Skeletal muscle satellite cell (primary cell): Measurements from ENCODE around the gene FMOD.
A peak's percentile ranks its signal among the peaks of the same experiment; 100 is the strongest.
"Not testable (repeated sequence)": the region's sequence is repeated elsewhere in the genome, so short reads cannot be mapped to it uniquely, and the experiment has no call there.

ENCODE experiments used
- H3K27me3 ChIP-seq: 2 replicates; pipeline ENCODE4 v1.7.0; 2013; ENCODE audit warnings: low read length; ENCODE audit not compliant: control insufficient read depth, insufficient read depth
- H3K36me3 ChIP-seq: 2 replicates; pipeline ENCODE4 v1.7.0; 2013; ENCODE audit warnings: mild to moderate bottlenecking, control low read depth, low read length; ENCODE audit not compliant: insufficient read depth
- H3K4me1 ChIP-seq: 2 replicates; pipeline ENCODE4 v1.7.0; 2013; ENCODE audit warnings: low read length; ENCODE audit not compliant: control insufficient read depth, insufficient read depth
- H3K4me2 ChIP-seq: 2 replicates; pipeline ENCODE4 v1.7.0; 2013; ENCODE audit warnings: mild to moderate bottlenecking, low read length
- H3K4me3 ChIP-seq: 2 replicates; pipeline ENCODE4 v1.7.0; 2013; ENCODE audit warnings: low read length
- H3K9ac ChIP-seq: 2 replicates; pipeline ENCODE4 v1.7.0; 2013; ENCODE audit warnings: mild to moderate bottlenecking, low read depth, low read length, moderate library complexity
- H3K9me3 ChIP-seq: replicated peaks from 2 replicates; pipeline ENCODE4 v1.7.0; 2013; ENCODE audit warnings: mild to moderate bottlenecking, control low read depth, low read length

Gene FMOD

DNA sequence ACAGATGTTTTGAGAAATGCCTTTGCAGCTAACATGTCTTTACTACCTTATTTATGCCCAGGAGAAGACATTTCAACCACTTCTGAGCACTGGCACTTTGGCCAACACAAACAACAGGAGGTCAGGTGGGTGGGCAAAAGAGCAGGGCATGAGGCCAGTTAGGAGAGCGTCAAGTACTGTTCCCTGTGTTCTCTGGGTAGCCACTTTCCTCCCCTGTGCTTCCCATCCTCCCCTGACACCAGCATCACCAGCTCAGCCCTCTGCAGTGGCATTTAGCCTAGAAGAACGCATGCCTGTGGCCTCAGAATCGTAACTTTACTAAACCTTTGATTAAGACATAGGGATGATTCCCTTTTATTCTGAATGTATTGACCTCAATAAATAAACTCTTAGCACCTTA is 27.3 kb downstream of the FMOD start:
- Histone ChIP-seq H3K4me1 (peaks cover 20% of the 10 kb centered on the region), H3K9ac (no peak overlapping the region), H3K27me3 (peaks cover 58% of the 10 kb centered on the region), H3K36me3 (no peaks in the 10 kb centered on the region), H3K4me3 (no peak overlapping the region), H3K4me2 (no peak overlapping the region), H3K9me3 (no peaks in the 10 kb centered on the region)

DNA sequence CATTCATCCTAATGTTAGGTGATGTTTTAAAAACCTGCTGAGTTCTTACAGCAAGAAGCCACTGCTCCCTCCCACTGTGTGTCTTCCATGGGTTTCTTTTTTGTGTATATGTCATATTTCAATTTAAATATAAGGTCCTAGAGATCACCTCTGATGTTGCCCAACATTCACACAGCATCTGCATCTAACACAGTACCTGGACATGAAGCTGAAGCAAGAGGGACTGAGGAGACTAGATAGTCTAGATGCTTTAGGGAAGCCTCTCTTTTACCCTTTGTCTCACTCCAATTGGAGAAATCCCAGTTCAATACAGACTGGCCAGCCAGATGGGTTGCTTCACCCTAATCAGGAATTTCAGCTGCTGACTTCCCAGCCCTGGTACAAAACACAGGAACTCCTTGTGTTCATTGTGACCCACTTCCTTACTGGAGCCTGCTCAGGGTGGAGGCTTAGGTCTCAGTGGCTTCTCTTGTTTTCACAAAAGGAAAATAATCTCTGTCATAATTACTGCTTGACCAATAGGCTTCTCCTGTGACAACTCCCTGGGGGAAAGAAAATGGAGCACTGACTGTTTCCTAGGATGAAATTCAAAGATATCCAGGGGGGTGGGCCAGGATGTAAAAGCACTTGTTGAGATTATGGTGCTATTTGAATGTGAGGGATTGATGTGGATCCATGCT is 28.3 kb downstream of the FMOD start:
- H3K9ac ChIP-seq, result no peak overlapping the region

DNA sequence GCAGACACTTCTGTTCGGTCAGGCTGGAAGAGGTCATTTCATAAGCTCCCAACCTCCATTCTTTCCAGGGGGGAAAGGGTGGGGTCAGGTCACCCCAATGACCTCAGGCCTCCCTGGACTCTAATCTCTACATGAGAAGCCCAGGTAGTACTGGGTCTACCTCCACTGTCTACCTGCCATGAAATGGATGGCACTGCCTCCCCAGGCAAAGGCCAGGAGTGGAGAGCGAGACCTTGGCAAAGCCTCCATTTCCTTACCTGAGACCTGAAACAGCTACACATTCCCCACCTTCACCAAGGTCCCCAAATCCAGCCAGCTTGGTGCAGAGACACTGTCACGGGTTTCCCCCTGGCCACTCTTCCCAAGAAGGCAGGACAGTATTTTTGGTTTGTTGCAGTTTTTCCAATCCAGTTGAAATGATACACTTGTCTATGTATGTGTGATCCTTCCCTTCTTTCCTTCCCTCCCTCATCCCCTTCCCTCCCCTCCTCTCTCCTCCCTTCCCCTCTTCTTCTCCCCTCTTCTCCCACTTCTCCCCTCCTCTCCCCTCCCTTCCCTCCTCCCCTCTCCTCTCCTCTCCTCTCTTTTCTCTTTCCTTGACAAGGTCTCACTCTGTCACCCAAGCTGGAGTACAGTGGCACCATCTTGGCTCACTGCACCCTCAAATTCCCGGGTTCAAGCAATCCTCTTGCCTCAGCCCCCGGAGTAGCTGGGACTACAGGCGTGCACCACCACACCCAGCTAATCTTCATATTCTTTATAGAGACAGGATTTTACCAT is 29.5 kb downstream of the FMOD start:
- Histone ChIP-seq H3K27me3 (peaks cover 65% of the 10 kb centered on the region), H3K4me1 (peaks cover 9% of the 10 kb centered on the region)

More for the DNA sequence above, 28.3 kb downstream of the FMOD start:
- Histone ChIP-seq H3K9me3 (no peaks in the 10 kb centered on the region), H3K4me2 (no peak overlapping the region), H3K27me3 (peaks cover 63% of the 10 kb centered on the region), H3K4me3 (no peak overlapping the region), H3K4me1 (peaks cover 16% of the 10 kb centered on the region), H3K36me3 (no peaks in the 10 kb centered on the region)

DNA sequence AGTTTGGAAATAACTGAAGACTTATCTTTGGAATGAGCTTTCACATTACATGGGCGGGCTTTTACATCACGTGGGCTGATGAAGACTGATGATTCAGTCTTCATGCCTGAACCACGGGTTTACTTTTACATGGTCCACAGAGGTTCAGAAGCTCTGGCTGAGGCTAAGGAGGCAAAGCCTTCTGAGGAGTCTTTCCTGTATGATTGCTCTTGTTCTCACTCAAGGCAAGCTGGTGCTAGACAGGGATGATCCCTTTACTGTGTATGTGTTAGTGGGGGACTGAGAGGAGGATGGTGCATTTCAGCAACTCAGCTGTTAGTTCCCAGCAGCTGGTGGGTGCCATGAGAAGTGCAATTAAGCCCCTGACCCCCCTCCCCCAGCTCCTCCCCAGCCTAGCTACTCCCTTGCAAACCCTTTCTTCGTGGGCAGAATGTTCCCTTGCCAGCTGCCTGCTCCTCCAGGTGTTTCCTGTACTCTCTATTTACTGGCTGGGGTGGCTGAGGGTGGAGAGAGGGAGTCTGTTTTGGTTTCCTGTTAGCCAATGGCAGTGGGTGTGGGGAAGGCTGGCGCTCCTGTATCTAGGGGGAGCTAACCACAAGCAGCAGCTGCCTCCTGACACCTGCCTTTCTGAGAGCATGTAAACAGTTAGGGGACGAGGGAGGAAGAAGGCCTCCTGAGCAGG is 30.2 kb downstream of the FMOD start:
- Histone ChIP-seq H3K4me2 (no peak overlapping the region), H3K4me3 (no peak overlapping the region), H3K9ac (no peak overlapping the region), H3K9me3 (no peaks in the 10 kb centered on the region), H3K27me3 (peaks cover 58% of the 10 kb centered on the region), H3K36me3 (no peaks in the 10 kb centered on the region), H3K4me1 (peaks cover 9% of the 10 kb centered on the region)

More for the DNA sequence above, 29.5 kb downstream of the FMOD start:
- no peak overlapping the region for H3K4me2 ChIP-seq
- H3K4me3 ChIP-seq, result no peak overlapping the region
- H3K36me3 ChIP-seq, result no peaks in the 10 kb centered on the region
- H3K9ac ChIP-seq, result no peak overlapping the region
- H3K9me3 ChIP-seq, result no peaks in the 10 kb centered on the region

DNA sequence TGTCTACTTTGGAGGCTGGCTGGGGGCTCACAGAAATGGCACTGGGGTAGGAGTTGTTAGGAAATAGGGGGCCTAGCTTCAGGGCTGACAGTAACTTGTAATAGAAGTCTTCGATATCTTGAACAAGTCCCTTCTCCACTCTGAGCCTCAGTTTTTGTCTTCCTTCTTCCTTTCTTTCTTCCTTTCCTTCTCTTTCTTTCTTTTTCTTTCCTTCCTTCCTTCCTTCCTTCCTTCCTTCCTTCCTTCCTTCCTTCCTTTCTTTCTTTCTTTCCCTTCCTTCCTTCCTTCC is 32.7 kb downstream of the FMOD start:
- no peak overlapping the region for H3K9ac ChIP-seq
- H3K9me3 ChIP-seq, result no peaks in the 10 kb centered on the region
- peaks cover 9% of the 10 kb centered on the region for H3K4me1 ChIP-seq
- no peaks in the 10 kb centered on the region for H3K36me3 ChIP-seq
- no peak overlapping the region for H3K4me3 ChIP-seq
- peaks cover 35% of the 10 kb centered on the region for H3K27me3 ChIP-seq
- no peak overlapping the region for H3K4me2 ChIP-seq

DNA sequence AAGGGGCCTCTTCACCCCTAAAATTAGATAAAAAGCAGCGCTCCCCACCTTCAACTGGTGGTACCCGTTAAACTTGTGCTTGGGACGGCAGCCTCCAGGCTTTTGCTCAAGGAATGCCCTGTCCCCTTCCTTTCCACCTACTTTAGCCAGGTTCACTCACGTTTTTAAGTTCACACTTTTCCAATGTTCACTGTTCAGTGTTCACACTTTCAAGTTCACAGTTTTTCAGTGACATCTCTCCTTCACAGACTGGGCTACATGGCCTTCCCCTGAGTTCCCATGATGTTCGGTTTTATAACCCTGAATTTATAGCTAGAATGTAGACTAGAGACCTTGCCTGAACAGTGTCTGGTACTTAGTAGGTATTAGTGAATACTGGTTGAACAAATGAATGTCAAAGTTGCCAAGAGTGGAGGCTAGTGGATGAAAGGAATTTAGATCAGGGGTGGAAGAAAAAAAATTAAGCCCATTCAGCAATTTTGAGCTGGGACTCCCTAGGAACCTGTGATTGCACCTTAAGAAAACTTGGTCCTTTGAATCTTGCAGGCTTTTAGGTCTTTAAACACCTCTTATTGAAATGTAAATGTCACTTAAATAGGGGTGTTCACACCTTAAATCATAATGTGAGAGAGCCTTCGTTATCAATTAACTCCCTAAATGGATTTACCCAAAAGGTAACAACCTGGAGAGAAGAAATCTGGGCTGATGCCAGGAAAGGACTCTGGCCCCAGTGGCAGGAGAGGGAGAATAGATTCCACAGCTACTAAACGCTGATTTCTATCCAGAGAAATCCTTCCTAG is 33.3 kb downstream of the FMOD start:
- no peak overlapping the region for H3K4me2 ChIP-seq
- no peaks in the 10 kb centered on the region for H3K9me3 ChIP-seq
- no peaks in the 10 kb centered on the region for H3K36me3 ChIP-seq
- peaks cover 29% of the 10 kb centered on the region for H3K27me3 ChIP-seq
- H3K9ac ChIP-seq, result no peak overlapping the region
- no peak overlapping the region for H3K4me3 ChIP-seq
- H3K4me1 ChIP-seq, result peaks cover 9% of the 10 kb centered on the region

DNA sequence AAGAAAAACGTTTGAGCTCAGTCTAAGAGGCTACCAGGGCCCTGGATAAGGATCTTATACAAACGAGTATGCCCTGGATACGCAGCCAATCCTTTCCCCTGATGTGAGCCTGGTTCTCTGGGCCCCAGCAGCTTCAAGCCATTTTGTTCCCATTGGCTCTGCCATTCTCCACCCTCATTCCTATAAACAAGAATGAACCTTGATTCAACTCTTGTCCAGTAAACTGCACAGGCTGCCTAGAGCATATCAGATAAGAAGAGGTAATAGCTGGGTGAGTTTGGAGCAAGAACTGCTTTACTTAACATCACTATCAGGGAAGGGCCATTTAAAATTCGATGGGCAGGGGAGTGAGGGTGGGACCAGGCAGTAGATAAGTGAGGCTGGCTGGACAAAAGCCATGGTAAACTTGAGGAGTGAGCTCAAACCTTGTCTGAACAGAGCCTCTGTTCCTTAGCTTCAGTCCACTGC is 34.3 kb downstream of the FMOD start:
- H3K27me3 ChIP-seq, result peaks cover 23% of the 10 kb centered on the region
- peaks cover 9% of the 10 kb centered on the region for H3K4me1 ChIP-seq
- no peak overlapping the region for H3K9ac ChIP-seq
- H3K4me2 ChIP-seq, result no peak overlapping the region
- no peaks in the 10 kb centered on the region for H3K9me3 ChIP-seq
- H3K36me3 ChIP-seq, result no peaks in the 10 kb centered on the region
- H3K4me3 ChIP-seq, result no peak overlapping the region

DNA sequence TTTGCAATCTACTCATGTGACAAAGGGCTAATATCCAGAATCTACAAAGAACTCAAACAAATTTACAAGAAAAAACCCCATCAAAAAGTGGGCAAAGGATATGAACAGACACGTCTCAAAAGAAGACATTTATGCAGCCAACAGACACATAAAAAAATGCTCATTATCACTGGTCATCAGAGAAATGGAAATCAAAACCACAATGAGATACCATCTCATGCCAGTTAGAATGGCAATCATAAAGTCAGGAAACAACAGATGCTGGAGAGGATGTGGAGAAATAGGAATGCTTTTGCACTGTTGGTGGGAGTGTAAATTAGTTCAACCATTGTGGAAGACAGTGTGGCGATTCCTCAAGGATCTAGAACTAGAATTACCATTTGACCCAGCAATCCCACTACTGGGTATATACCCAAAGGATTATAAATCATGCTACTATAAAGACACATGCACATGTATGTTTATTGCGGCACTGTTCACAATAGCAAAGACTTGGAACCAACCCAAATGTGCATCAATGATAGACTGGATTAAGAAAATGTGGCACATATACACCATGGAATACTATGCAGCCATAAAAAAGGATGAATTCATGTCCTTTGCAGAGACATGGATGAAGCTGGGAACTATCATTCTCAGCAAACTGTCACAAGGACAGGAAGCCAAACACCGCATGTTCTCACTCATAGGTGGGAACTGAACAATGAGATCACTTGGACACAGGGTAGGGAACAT is 36.7 kb downstream of the FMOD start:
- H3K4me1 ChIP-seq, result not testable (repeated sequence)

DNA sequence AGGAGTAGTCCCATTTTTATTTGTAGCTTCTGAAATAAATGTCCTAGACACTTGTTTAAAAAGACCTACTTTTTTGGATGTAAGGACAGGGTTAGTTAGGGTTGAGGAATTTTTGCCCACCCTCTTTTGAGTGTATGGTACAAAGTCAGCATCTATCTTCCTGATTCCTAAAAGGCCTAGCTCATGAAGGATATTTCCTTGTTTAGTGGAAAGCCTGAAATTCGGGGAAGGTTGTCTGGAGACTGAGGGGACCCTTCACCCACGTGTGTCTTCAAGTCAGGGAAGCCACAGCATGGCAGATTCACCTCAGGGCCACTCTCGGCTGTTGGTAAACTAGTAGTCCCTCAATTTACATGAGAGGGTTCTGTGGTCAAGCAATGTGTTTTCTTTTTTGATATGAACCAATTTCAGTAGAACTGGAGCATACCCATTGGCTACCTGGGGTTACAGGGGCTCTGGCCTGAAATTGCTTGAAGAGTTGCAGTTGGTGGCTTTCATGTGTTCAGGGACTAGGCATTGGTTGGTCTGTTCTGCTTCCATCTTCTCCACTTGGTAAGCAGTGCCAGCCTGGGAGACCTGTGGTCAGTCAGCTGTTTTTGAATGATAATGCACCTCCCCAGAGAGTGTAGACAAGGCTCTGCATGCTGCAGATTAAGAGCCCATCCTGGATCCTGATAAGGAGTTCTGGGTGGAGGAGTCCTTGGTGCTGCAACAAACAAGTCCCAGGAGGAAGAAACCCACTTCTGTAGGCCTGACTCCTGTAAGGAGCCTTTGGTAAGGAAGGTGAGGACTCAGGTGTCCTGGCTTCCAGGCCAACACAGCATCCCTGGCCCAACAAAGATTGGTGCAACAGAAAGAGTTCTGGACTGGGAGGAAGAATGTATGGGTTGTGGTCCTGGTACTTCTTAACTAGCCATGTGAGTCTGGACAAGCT is 39.3 kb downstream of the FMOD start:
- H3K9ac ChIP-seq, result no peak overlapping the region
- no peak overlapping the region for H3K4me2 ChIP-seq
- no peaks in the 10 kb centered on the region for H3K27me3 ChIP-seq
- no peak overlapping the region for H3K4me3 ChIP-seq
- H3K4me1 ChIP-seq, result peaks cover 23% of the 10 kb centered on the region
- no peaks in the 10 kb centered on the region for H3K9me3 ChIP-seq
- peaks cover 17% of the 10 kb centered on the region for H3K36me3 ChIP-seq

More for the DNA sequence above, 36.7 kb downstream of the FMOD start:
- H3K9me3 ChIP-seq, H3K9ac ChIP-seq, H3K36me3 ChIP-seq, H3K4me3 ChIP-seq, H3K4me2 ChIP-seq: not testable (repeated sequence)
- peaks cover 13% of the 10 kb centered on the region for H3K27me3 ChIP-seq

DNA sequence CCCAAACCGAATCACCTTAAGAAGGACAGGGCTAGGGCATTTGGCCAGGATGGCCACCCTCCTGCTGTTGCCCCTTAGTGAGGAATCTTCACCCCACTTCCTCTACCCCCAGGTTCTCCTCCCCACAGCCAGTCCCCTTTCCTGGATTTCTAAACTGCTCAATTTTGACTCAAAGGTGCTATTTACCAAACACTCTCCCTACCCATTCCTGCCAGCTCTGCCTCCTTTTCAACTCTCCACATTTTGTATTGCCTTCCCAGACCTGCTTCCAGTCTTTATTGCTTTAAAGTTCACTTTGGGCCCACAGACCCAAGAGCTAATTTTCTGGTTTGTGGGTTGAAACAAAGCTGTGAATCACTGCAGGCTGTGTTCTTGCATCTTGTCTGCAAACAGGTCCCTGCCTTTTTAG is 42.0 kb downstream of the FMOD start:
- Histone ChIP-seq H3K4me3 (no peak overlapping the region), H3K36me3 (peaks cover 17% of the 10 kb centered on the region), H3K9me3 (no peaks in the 10 kb centered on the region), H3K4me1 (peaks cover 30% of the 10 kb centered on the region), H3K9ac (no peak overlapping the region), H3K27me3 (peaks cover under 1% of the 10 kb centered on the region), H3K4me2 (peak overlapping the region; percentile 76)
